Measurements from ENCODE around the gene LRRC14B. TPM values are rescaled to one million over a fixed set of nuclear protein-coding genes. Genes with fewer than 3 reads are reported as not detected.

Gene LRRC14B
- total RNA-seq, 4 donors from 2014 or later, result not detected

DNA sequence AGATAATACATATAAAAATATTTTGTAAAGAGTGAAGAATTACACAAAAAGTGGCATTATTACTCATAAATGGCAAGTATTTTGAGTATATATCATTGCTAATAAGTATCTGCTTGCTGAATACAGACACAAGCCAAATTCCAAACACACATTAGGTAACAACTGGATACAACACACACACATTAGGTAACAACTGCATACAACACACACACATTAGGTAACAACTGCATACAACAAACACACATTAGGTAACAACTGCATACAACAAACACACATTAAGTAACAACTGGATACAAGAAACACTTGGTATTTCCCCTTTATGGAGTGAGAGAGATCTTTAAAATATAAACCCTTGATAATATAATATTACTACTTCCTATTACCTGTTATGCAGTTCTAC lies 13.2 kb downstream of the LRRC14B start:
- no peak for DNase-seq
- H3K27me3 ChIP-seq, result no peaks in the 10 kb centered on the region
- H3K4me1 ChIP-seq, result no peaks in the 10 kb centered on the region
- TF ChIP-seq POLR2A (IDR thresholded peaks at IDR 0.05), result no peak
- TF ChIP-seq, protein P1, sequence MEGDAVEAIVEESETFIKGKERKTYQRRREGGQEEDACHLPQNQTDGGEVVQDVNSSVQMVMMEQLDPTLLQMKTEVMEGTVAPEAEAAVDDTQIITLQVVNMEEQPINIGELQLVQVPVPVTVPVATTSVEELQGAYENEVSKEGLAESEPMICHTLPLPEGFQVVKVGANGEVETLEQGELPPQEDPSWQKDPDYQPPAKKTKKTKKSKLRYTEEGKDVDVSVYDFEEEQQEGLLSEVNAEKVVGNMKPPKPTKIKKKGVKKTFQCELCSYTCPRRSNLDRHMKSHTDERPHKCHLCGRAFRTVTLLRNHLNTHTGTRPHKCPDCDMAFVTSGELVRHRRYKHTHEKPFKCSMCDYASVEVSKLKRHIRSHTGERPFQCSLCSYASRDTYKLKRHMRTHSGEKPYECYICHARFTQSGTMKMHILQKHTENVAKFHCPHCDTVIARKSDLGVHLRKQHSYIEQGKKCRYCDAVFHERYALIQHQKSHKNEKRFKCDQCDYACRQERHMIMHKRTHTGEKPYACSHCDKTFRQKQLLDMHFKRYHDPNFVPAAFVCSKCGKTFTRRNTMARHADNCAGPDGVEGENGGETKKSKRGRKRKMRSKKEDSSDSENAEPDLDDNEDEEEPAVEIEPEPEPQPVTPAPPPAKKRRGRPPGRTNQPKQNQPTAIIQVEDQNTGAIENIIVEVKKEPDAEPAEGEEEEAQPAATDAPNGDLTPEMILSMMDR (IDR thresholded peaks at IDR 0.05), result no peak
- H3K36me3 ChIP-seq, result peaks cover 7 to 19% of the 10 kb centered on the region in 2 donors
- H3K27ac ChIP-seq, result no peak overlapping the region
- H3K4me3 ChIP-seq (replicated peaks in 1 of 3), result no peak overlapping the region
- intact Hi-C loops (cut with DNase I), result no loop called here
- H3K9me3 ChIP-seq, result no peaks in the 10 kb centered on the region

DNA sequence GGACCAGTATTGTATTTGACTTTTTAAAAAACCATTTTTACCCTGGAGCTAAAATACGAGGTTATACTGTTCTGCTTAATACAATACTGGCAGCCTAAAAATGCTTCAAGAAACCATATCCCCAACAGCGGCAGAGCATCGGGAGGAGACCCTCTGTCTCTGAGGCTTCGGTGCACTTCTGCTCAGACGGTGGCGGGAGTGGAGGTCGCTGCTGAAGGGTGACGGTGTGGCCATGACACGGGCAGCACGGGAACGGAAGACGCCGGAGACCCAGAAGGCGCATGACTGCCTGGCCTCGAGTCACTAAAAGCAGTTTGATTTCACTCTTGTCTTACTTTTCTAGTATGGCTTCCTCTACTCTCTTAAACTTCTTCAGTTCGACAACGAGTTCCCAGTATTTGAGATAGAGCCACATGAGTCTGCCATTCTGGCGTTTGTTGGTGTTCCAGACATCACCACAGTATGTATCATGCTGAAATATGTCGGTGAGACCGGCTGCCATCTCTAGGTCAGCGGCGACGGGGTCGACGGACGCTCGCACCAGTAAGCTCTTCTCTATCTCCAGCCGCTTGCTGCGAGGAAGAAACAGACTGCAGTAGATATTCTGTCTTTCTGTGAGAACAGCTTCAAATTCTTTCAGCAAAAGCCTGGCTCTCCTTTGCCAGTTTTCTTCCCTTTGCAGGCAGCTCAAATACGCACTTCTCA lies 13.8 kb downstream of the LRRC14B start:
- no peak for DNase-seq
- H3K4me3 ChIP-seq (replicated peaks in 1 of 3), result no peak overlapping the region
- H3K9me3 ChIP-seq, result no peaks in the 10 kb centered on the region
- no peak overlapping the region for H3K27ac ChIP-seq
- intact Hi-C loops (cut with DNase I), result no loop called here
- H3K4me1 ChIP-seq, result no peaks in the 10 kb centered on the region
- no peaks in the 10 kb centered on the region for H3K27me3 ChIP-seq
- H3K36me3 ChIP-seq, result peaks cover 7 to 19% of the 10 kb centered on the region in 2 donors
- 96 to 97% methylated on average over 30 of the region's 30 CpGs for WGBS, 2 donors
- TF ChIP-seq POLR2A (IDR thresholded peaks at IDR 0.05), result no peak
- TF ChIP-seq, protein P1 (IDR thresholded peaks at IDR 0.05), result no peak

DNA sequence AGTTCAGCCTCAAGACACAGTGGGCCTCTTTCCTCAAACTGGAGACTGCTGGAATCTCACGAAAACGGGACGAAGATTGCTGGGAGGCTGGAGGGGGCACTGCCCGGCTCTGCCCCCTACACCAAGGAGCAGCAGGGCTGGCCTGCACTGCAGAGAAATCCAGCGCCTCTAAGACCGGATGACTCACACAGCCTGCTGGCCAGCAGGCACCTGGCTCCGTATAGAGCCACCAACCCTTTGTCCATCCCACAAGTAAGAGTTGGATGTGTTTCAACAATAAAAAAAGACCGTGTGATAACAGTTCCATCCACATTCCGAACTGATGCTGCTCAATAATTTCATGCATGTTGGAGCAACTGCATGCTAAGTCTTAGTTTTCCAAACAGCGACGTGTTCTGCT lies 15.1 kb downstream of the LRRC14B start:
- H3K4me3 ChIP-seq (replicated peaks in 1 of 3), result no peak overlapping the region
- H3K36me3 ChIP-seq, result peaks cover 7 to 19% of the 10 kb centered on the region in 2 donors

DNA sequence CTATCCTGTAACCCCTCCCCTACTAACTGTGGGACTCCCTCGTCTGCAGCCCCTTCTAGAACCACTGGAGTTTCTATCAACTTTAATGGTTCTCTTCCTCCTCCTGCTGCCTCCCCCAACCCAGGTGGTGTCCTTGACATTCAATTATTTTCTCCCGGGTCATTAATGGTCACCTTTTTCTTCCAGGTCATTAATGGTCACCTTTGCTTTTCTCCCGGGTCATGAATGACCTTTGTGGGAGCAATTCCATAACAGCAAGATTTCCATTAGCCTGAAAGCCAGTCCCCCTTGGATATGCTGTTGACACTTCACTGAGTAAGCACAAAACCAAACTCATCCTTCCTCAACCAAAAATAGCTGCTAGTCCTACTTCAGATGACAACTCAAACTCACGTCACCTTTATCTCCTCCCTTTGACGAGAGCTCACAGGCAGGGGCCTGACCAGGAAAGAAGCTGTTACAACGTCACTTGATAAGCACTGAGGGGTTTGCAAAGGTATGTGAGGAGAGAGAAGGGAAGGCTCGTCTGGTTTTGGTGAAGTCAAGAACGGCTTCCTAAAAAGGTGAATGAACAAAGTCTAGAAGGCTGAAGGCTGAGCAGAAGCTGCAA lies 15.7 kb downstream of the LRRC14B start:
- Histone ChIP-seq H3K36me3 (peaks cover 7 to 19% of the 10 kb centered on the region in 2 donors), H3K27ac (no peak overlapping the region), H3K4me3 (replicated peaks in 1 of 3) (no peak overlapping the region), H3K27me3 (no peaks in the 10 kb centered on the region), H3K9me3 (no peaks in the 10 kb centered on the region), H3K4me1 (no peaks in the 10 kb centered on the region)
- 83 to 90% methylated on average over 8 of the region's 8 CpGs for WGBS, 2 donors
- no peak for TF ChIP-seq POLR2A (IDR thresholded peaks at IDR 0.05)
- TF ChIP-seq, protein P1 (IDR thresholded peaks at IDR 0.05), result no peak
- intact Hi-C loops (cut with DNase I), result no loop called here
- no peak for DNase-seq

More for the DNA sequence above, 15.1 kb downstream of the LRRC14B start:
- Histone ChIP-seq H3K27me3 (no peaks in the 10 kb centered on the region), H3K9me3 (no peaks in the 10 kb centered on the region), H3K27ac (no peak overlapping the region), H3K4me1 (no peaks in the 10 kb centered on the region)
- 72 to 77% methylated on average over 11 of the region's 11 CpGs for WGBS, 2 donors
- intact Hi-C loops (cut with DNase I), result no loop called here
- no peak for TF ChIP-seq POLR2A (IDR thresholded peaks at IDR 0.05)
- TF ChIP-seq, protein P1 (IDR thresholded peaks at IDR 0.05), result no peak
- no peak for DNase-seq

DNA sequence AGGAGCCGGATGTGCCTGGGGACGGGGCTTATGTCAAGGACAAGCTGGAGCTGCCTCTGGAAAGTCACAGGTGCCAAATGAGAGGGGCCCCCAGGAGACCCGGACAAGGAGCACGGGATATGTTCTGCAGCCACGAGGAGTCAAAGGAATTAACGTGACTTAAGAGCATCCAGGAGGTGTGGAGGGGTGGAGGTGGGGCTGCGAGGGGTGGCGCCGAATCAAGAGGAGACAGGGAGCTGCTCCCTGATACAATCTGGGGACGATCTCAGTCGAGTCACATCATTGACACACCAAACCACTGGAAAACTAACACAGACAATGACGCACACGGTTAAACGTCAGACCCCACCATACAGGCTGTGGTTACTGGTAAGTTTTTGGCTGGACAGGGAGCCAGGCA lies 16.3 kb downstream of the LRRC14B start:
- Histone ChIP-seq H3K4me1 (no peaks in the 10 kb centered on the region), H3K27ac (no peak overlapping the region), H3K36me3 (peaks cover 7 to 19% of the 10 kb centered on the region in 2 donors), H3K27me3 (no peaks in the 10 kb centered on the region), H3K4me3 (replicated peaks in 1 of 3) (no peak overlapping the region), H3K9me3 (no peaks in the 10 kb centered on the region)
- no peak for DNase-seq
- intact Hi-C loops (cut with DNase I), result no loop called here
- WGBS, 2 donors, result 74 to 76% methylated on average over 14 of the region's 14 CpGs
- no peak for TF ChIP-seq POLR2A (IDR thresholded peaks at IDR 0.05)
- TF ChIP-seq, protein P1 (IDR thresholded peaks at IDR 0.05), result no peak

Measured in thyroid gland (tissue), 4 donors.